SK-N-SH (cell line): ENCODE results near the gene NSD2. TPM values are rescaled to one million over a fixed set of nuclear protein-coding genes. Genes with fewer than 3 reads are reported as not detected.
A peak's percentile ranks its signal among the peaks of the same experiment; 100 is the strongest.

ENCODE experiments used
- CTCF ChIA-PET: fragments of 300-600, 350-600 bp; formaldehyde crosslinking; extraction: SDS; loops from one replicate; lab custom pipeline; 2021; lab: Yijun Ruan, JAX
- POLR2A ChIA-PET: fragments of 350-600 bp; sonication (Branson Sonifier 250); formaldehyde crosslinking; extraction: SDS; loops from one replicate; lab custom pipeline; 2020; ENCODE audit warnings: antibody characterized with exemption, inconsistent platforms; lab: Yijun Ruan, JAX
- DNase-seq: peaks from one replicate; pipeline ENCODE4 v3.0.0; 2012
- H2AFZ ChIP-seq: fragments of 200-600 bp; sonication (generic); 2 replicates; pipeline ENCODE4 v1.8.1; 2016; ENCODE audit warnings: antibody characterized with exemption, mild to moderate bottlenecking, low read depth
- H3F3A ChIP-seq: fragments of 200-600 bp; sonication (generic); replicated peaks from 2 replicates; pipeline ENCODE3; 2016; ENCODE audit warnings: antibody characterized with exemption, mild to moderate bottlenecking; ENCODE audit not compliant: insufficient read depth
- H3K27ac ChIP-seq, 2 experiments: fragments of 200-500 bp in 1 of 2; fragments of 200-600 bp in 1 of 2; sonication (Bioruptor generic) in 1 of 2; sonication (generic), shearing (Covaris generic) in 1 of 2; 2 replicates each; pipeline versions ENCODE4 v1.5.1 to v1.6.1; 2014 to 2016; ENCODE audit warnings: low read depth in 2 of 2, inconsistent platforms in 1 of 2, low read length in 1 of 2, mild to moderate bottlenecking in 1 of 2, mixed read lengths in 1 of 2
- H3K27me3 ChIP-seq: fragments of 200-600 bp; sonication (generic), shearing (Covaris generic); 2 replicates; pipeline ENCODE4 v1.6.1; 2016; ENCODE audit warnings: mixed run types; ENCODE audit not compliant: insufficient read depth
- H3K36me3 ChIP-seq, 2 experiments: fragments of 200-500 bp in 1 of 2; fragments of 200-600 bp in 1 of 2; sonication (Bioruptor generic) in 1 of 2; sonication (generic) in 1 of 2; replicated peaks in 1 of 2; 2 replicates each; pipeline versions ENCODE3 to v1.5.1; 2014 to 2016; ENCODE audit warnings: low read length in 1 of 2, mild to moderate bottlenecking in 1 of 2; ENCODE audit not compliant: insufficient read depth in 2 of 2, control insufficient read depth in 1 of 2
- H3K4me1 ChIP-seq, 2 experiments: fragments of 200-500 bp in 1 of 2; fragments of 200-600 bp in 1 of 2; sonication (Bioruptor generic) in 1 of 2; sonication (generic), shearing (Covaris generic) in 1 of 2; 2 replicates each; pipeline versions ENCODE4 v1.5.1 to v1.6.1; 2014 to 2016; ENCODE audit warnings: low read depth in 1 of 2, low read length in 1 of 2, mixed run types in 1 of 2; ENCODE audit not compliant: insufficient read depth in 2 of 2, control insufficient read depth in 1 of 2
- H3K4me2 ChIP-seq: fragments of 200-600 bp; sonication (generic), shearing (Covaris generic); 2 replicates; pipeline ENCODE4 v1.6.1; 2017; ENCODE audit warnings: mixed run types
- H3K4me3 ChIP-seq, 2 experiments: fragments of 200-500 bp in 1 of 2; fragments of 200-600 bp in 1 of 2; sonication (Bioruptor generic) in 1 of 2; sonication (generic), shearing (Covaris generic) in 1 of 2; 2 replicates each; pipeline versions ENCODE4 v1.5.1 to v1.8.1; 2014 to 2016; ENCODE audit warnings: low read depth in 2 of 2, inconsistent platforms in 1 of 2, low read length in 1 of 2, mild to moderate bottlenecking in 1 of 2, mixed read lengths in 1 of 2, moderate library complexity in 1 of 2
- H3K79me2 ChIP-seq: fragments of 200-600 bp; sonication (generic); 2 replicates; pipeline ENCODE4 v1.8.1; 2017; ENCODE audit warnings: mild to moderate bottlenecking; ENCODE audit not compliant: insufficient read depth
- H3K9ac ChIP-seq: fragments of 200-600 bp; sonication (generic); 2 replicates; pipeline ENCODE4 v1.6.1; 2017; ENCODE audit warnings: mixed run types
- H3K9me2 ChIP-seq: fragments of 200-600 bp; sonication (generic); 2 replicates; pipeline ENCODE4 v1.6.1; 2017; ENCODE audit warnings: mixed run types
- H3K9me3 ChIP-seq: fragments of 200-600 bp; sonication (generic); 2 replicates; pipeline ENCODE4 v1.6.1; 2017; ENCODE audit warnings: mixed run types, mild to moderate bottlenecking, moderate library complexity
- H4K20me1 ChIP-seq: fragments of 200-600 bp; sonication (generic); 2 replicates; pipeline ENCODE4 v1.6.1; 2017; ENCODE audit warnings: mild to moderate bottlenecking, mixed run types; ENCODE audit not compliant: insufficient read depth
- CHD2 ChIP-seq: fragments of 150-350 bp; IDR thresholded peaks from 2 replicates; pipeline ENCODE4 v1.6.1; 2018; ENCODE audit warnings: low read length; ENCODE audit not compliant: partially characterized antibody
- ELF1 ChIP-seq: IDR thresholded peaks from 2 replicates; pipeline ENCODE4 v1.4.0; 2012
- EZH2phosphoT487 ChIP-seq: fragments of 200-600 bp; sonication (generic); IDR thresholded peaks from 2 replicates; pipeline ENCODE4 v1.6.1; 2017; ENCODE audit warnings: low read depth, mixed run types, mild to moderate bottlenecking, antibody characterized with exemption, moderate library complexity, borderline replicate concordance
- FOSL2 ChIP-seq: IDR thresholded peaks from 2 replicates; pipeline ENCODE4 v1.4.0; 2012; ENCODE audit warnings: low read depth, mild to moderate bottlenecking, moderate library complexity, borderline replicate concordance
- GATA2 ChIP-seq: sonication (generic); formaldehyde crosslinking; IDR thresholded peaks from 2 replicates; pipeline ENCODE4 v1.5.0; 2020; ENCODE audit warnings: mild to moderate bottlenecking, missing genetic modification reagents
- JUND ChIP-seq: IDR thresholded peaks from 2 replicates; pipeline ENCODE4 v1.4.0; 2012
- MEF2A ChIP-seq: IDR thresholded peaks from 2 replicates; pipeline ENCODE4 v1.4.0; 2012; ENCODE audit warnings: low read depth, borderline replicate concordance
- NRF1 ChIP-seq: IDR thresholded peaks from 2 replicates; pipeline ENCODE4 v1.6.1; 2012; ENCODE audit warnings: low read depth, mild to moderate bottlenecking, low read length
- RAD21 ChIP-seq: IDR thresholded peaks from 2 replicates; pipeline ENCODE4 v1.6.1; 2012; ENCODE audit warnings: mild to moderate bottlenecking, low read length
- RXRA ChIP-seq: IDR thresholded peaks from 2 replicates; pipeline ENCODE4 v1.4.0; 2012; ENCODE audit warnings: low read depth, mild to moderate bottlenecking, borderline replicate concordance
- TAF1 ChIP-seq: IDR thresholded peaks from 2 replicates; pipeline ENCODE4 v1.6.1; 2012; ENCODE audit warnings: low read depth, mild to moderate bottlenecking, low read length, moderate library complexity, borderline replicate concordance
- YY1 ChIP-seq: IDR thresholded peaks from 2 replicates; pipeline ENCODE4 v1.4.0; 2012; ENCODE audit warnings: low read depth, mild to moderate bottlenecking
- WGBS: methylation state at CpG from one replicate; pipeline ENCODE4 v1.1.6; 2017; ENCODE audit warnings: low lambda C conversion rate; 5-methylcytosine and 5-hydroxymethylcytosine counted together
- polyA plus RNA-seq, 3 experiments: library from polyadenylated mRNA; depleted of rRNA; stranded (reverse); fragments of >200 nt; gene quantifications; 2 replicates each; pipeline ENCODE4 v1.2.3, GENCODE V29; 2012
- TF ChIP-seq, protein P1 (sequence below): IDR thresholded peaks from 2 replicates; pipeline ENCODE4 v1.4.0; 2012; ENCODE audit warnings: low read depth, borderline replicate concordance
- TF ChIP-seq, protein P2 (sequence below): fragments of 200-600 bp; sonication (generic); IDR thresholded peaks from 2 replicates; pipeline ENCODE4 v1.6.1; 2017; ENCODE audit warnings: antibody characterized with exemption, mild to moderate bottlenecking, moderate library complexity
- TF ChIP-seq, protein P3 (sequence below): fragments of 150-350 bp; IDR thresholded peaks from 2 replicates; pipeline ENCODE4 v1.6.1; 2017; ENCODE audit warnings: antibody characterized with exemption, low read length, low read depth, borderline replicate concordance

Gene NSD2
- polyA plus RNA-seq, 1 of the 3 experiments (the other 2 are of a cell fraction), result 34.2 TPM

DNA sequence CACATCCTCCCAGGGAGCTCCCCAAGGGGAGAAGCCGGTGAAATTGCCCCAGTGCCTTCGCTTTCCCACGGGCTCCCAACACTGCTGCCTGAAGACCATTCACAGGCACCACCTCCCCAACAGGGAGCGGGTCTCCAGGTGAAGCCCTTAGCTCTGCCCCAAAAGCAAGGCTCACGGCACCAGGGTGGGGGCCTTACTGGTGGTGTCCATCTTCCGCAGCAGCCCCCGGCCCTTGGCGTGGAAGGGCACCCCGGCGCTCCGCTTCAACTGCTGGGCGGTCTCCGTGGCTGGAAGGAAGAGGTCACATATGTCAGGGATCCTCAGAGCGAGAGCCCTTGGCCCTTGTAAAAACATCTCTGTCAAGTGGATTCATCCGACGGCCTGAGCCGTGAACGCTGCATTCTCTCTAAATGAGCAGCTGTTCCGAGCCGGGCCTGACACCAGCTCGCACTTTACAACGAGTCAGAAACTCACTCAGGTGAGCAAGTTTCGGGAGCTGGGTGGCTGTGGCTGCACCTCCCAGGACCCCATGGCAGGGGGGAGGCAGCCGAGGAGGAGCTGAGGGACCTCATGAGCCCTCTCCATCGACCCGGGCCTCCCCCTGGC is 116.6 kb downstream of the NSD2 start (continued):
- TF ChIP-seq, protein P1, sequence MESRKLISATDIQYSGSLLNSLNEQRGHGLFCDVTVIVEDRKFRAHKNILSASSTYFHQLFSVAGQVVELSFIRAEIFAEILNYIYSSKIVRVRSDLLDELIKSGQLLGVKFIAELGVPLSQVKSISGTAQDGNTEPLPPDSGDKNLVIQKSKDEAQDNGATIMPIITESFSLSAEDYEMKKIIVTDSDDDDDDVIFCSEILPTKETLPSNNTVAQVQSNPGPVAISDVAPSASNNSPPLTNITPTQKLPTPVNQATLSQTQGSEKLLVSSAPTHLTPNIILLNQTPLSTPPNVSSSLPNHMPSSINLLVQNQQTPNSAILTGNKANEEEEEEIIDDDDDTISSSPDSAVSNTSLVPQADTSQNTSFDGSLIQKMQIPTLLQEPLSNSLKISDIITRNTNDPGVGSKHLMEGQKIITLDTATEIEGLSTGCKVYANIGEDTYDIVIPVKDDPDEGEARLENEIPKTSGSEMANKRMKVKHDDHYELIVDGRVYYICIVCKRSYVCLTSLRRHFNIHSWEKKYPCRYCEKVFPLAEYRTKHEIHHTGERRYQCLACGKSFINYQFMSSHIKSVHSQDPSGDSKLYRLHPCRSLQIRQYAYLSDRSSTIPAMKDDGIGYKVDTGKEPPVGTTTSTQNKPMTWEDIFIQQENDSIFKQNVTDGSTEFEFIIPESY, result no peak
- TF ChIP-seq RXRA (no peak), CHD2 (no peak), NRF1 (no peak), GATA2 (CRISPR knock-in tag) (no peak), RAD21 (no peak), YY1 (no peak), EZH2phosphoT487 (no peak), JUND (no peak), ELF1 (no peak), MEF2A (no peak), FOSL2 (no peak)
- TF ChIP-seq, protein P2, sequence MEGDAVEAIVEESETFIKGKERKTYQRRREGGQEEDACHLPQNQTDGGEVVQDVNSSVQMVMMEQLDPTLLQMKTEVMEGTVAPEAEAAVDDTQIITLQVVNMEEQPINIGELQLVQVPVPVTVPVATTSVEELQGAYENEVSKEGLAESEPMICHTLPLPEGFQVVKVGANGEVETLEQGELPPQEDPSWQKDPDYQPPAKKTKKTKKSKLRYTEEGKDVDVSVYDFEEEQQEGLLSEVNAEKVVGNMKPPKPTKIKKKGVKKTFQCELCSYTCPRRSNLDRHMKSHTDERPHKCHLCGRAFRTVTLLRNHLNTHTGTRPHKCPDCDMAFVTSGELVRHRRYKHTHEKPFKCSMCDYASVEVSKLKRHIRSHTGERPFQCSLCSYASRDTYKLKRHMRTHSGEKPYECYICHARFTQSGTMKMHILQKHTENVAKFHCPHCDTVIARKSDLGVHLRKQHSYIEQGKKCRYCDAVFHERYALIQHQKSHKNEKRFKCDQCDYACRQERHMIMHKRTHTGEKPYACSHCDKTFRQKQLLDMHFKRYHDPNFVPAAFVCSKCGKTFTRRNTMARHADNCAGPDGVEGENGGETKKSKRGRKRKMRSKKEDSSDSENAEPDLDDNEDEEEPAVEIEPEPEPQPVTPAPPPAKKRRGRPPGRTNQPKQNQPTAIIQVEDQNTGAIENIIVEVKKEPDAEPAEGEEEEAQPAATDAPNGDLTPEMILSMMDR, result no peak
- TF ChIP-seq, protein P3, sequence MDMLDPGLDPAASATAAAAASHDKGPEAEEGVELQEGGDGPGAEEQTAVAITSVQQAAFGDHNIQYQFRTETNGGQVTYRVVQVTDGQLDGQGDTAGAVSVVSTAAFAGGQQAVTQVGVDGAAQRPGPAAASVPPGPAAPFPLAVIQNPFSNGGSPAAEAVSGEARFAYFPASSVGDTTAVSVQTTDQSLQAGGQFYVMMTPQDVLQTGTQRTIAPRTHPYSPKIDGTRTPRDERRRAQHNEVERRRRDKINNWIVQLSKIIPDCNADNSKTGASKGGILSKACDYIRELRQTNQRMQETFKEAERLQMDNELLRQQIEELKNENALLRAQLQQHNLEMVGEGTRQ, result no peak

DNA sequence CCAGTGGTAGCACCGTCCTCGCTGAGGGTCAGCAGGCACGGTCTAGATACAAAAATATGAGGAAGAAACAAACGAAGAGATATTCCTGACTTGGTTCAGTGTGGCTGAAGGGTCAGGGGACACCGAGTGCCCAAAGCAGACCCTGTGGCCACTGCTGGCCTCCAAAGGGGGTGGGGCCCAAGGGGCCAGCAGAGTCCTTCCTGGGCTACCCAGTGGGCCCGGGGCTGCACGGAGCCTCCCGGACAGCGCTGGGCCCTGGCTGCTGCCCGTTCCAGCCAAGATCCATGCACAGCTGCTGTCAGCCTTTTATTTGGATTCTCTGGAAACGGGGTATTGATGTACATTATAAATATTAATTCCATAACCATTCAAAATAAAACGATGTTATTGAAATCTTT is 117.1 kb downstream of the NSD2 start:
- peaks cover 8% of the 10 kb centered on the region; the same call in 1 of the 2 replicates for H4K20me1 ChIP-seq
- H3K27me3 ChIP-seq, result no peaks in the 10 kb centered on the region
- H3K9ac ChIP-seq, result no peak overlapping the region
- ChIA-PET POLR2A (no interaction called here), CTCF (no interaction called here)
- H3K4me1 ChIP-seq, result peaks cover 0 to 31% of the 10 kb centered on the region in 2 experiments; a peak in 1 of 4 replicates
- no peaks in the 10 kb centered on the region for H3K9me2 ChIP-seq
- H3K27ac ChIP-seq, result no peak overlapping the region
- 91% methylated on average over 8 of the region's 12 CpGs for WGBS
- no peak overlapping the region for H2AFZ ChIP-seq
- H3K79me2 ChIP-seq, result peaks cover 14% of the 10 kb centered on the region
- H3F3A ChIP-seq, result no peaks in the 10 kb centered on the region
- no peaks in the 10 kb centered on the region for H3K9me3 ChIP-seq
- peaks cover 7 to 60% of the 10 kb centered on the region in 2 experiments for H3K36me3 ChIP-seq
- TF ChIP-seq TAF1 (no peak), GATA2 (CRISPR knock-in tag) (no peak)
- H3K4me3 ChIP-seq, result no peak overlapping the region
- peak; percentile 22 for DNase-seq
- no peak overlapping the region for H3K4me2 ChIP-seq
